Measurements from ENCODE around the gene GAS5. TPM values are rescaled to one million over a fixed set of nuclear protein-coding genes. Genes with fewer than 3 reads are reported as not detected.

Gene GAS5
- total and polyA plus RNA-seq, 10 of the 15 experiments (the other 5 are each of a cell fraction or from before 2014, with no cell fraction given), result 289 to 1,137 (median 699) TPM

DNA sequence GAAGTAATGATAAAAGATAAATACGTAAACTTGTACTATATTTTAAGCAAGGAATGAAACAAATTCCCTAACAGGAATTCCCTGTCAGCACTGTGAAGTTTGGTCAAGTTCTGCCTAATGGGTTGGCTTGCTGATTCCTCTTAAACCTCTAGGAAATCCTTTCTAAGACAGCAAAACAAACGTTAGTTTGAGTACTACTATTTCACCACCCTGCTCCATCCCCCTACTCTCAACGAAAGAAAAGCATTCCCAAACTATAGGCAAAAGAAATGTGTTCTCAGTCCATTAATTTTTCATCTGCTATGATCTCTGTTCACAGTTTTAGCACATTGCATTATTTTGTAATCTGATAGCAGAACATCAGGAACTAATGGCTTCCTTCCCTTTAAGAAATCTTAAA lies 33.2 kb upstream of the GAS5 start:
- no TSS peak for BruUV-seq (replicated peaks)
- 44% methylated on average over 3 of the region's 3 CpGs for WGBS (ENCODE audit: insufficient coverage, insufficient replicate concordance, low lambda C conversion rate, missing lambda C conversion rate)

More for the DNA sequence above, 33.2 kb upstream of the GAS5 start:
- Histone ChIP-seq H2AFZ (ENCODE audit: control insufficient read depth, low read depth, low read length) (no peak overlapping the region), H3K27ac (ENCODE audit: control insufficient read depth, insufficient read depth) (no peak overlapping the region), H3K4me1 (ENCODE audit: control insufficient read depth, insufficient read depth, low read length) (peaks cover 6% of the 10 kb centered on the region; the same call in 1 of the 2 replicates), H3K4me3 (no peak overlapping the region), H4K20me1 (ENCODE audit: control insufficient read depth, insufficient read depth) (no peaks in the 10 kb centered on the region), H3K36me3 (ENCODE audit: control insufficient read depth in 2 of 2, insufficient read depth in 2 of 2, low read length in 1 of 2) (no peaks in the 10 kb centered on the region), H3K4me2 (ENCODE audit: control insufficient read depth, insufficient read depth) (no peak overlapping the region), H3K9ac (ENCODE audit: control insufficient read depth, insufficient read depth, low read length) (no peak overlapping the region), H3K9me3 (replicated peaks; ENCODE audit: control insufficient read depth, insufficient read depth, low read length) (no peaks in the 10 kb centered on the region), H3K27me3 (replicated peaks in 1 of 2; ENCODE audit: control insufficient read depth in 2 of 2, insufficient read depth in 2 of 2, low read length in 1 of 2) (no peaks in the 10 kb centered on the region), H3K79me2 (ENCODE audit: control insufficient read depth, insufficient read depth, low read length) (no peaks in the 10 kb centered on the region)
- POLR2A ChIA-PET, result no interaction called here
- intact Hi-C loops (cut with micrococcal nuclease; ENCODE audit: unreplicated experiment), result no loop called here
- DNase-seq (ENCODE audit: low read depth, low spot score), result no peak
- TF ChIP-seq KLF5 (IDR thresholded peaks at IDR 0.05; ENCODE audit: partially characterized antibody), result no peak
- TF ChIP-seq RB1 (IDR thresholded peaks at IDR 0.05; ENCODE audit: borderline replicate concordance), result no peak
- TF ChIP-seq BACH1 (IDR thresholded peaks at IDR 0.05; ENCODE audit: borderline replicate concordance), result no peak
- TF ChIP-seq TCF3 (IDR thresholded peaks at IDR 0.05; ENCODE audit: borderline replicate concordance, insufficient read depth, low read depth, low read length), result no peak
- no peak for TF ChIP-seq MTA3 (IDR thresholded peaks at IDR 0.05; ENCODE audit: borderline replicate concordance, low read length)
- no peak for TF ChIP-seq SUZ12 (IDR thresholded peaks at IDR 0.05; ENCODE audit: unreplicated experiment)
- TF ChIP-seq GABPA (IDR thresholded peaks at IDR 0.05; ENCODE audit: low read depth), result no peak
- no peak for TF ChIP-seq FOXK2 (IDR thresholded peaks at IDR 0.05)
- no peak for TF ChIP-seq RELA (IDR thresholded peaks at IDR 0.05; ENCODE audit: borderline replicate concordance, partially characterized antibody)
- no peak for TF ChIP-seq CREM (IDR thresholded peaks at IDR 0.05; ENCODE audit: low read depth)
- TF ChIP-seq, protein P1, sequence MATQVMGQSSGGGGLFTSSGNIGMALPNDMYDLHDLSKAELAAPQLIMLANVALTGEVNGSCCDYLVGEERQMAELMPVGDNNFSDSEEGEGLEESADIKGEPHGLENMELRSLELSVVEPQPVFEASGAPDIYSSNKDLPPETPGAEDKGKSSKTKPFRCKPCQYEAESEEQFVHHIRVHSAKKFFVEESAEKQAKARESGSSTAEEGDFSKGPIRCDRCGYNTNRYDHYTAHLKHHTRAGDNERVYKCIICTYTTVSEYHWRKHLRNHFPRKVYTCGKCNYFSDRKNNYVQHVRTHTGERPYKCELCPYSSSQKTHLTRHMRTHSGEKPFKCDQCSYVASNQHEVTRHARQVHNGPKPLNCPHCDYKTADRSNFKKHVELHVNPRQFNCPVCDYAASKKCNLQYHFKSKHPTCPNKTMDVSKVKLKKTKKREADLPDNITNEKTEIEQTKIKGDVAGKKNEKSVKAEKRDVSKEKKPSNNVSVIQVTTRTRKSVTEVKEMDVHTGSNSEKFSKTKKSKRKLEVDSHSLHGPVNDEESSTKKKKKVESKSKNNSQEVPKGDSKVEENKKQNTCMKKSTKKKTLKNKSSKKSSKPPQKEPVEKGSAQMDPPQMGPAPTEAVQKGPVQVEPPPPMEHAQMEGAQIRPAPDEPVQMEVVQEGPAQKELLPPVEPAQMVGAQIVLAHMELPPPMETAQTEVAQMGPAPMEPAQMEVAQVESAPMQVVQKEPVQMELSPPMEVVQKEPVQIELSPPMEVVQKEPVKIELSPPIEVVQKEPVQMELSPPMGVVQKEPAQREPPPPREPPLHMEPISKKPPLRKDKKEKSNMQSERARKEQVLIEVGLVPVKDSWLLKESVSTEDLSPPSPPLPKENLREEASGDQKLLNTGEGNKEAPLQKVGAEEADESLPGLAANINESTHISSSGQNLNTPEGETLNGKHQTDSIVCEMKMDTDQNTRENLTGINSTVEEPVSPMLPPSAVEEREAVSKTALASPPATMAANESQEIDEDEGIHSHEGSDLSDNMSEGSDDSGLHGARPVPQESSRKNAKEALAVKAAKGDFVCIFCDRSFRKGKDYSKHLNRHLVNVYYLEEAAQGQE (IDR thresholded peaks at IDR 0.05; ENCODE audit: low read depth, low read length), result no peak
- TF ChIP-seq POLR2AphosphoS2 (IDR thresholded peaks at IDR 0.05; ENCODE audit: low read depth, low read length), result no peak
- SMC1A ChIA-PET (ENCODE audit: uncharacterized antibody, unreplicated experiment), result no interaction called here
- CTCF ChIA-PET, result interaction anchor here (1.5 kb wide), 1 partner anchor 13 kb away, joined by 4 read pairs; no protein-coding TSS in a partner anchor
- in situ Hi-C loops (cut with MboI), result no loop called here
- no peak for FAIRE-seq
- RAD21 ChIA-PET (ENCODE audit: unreplicated experiment), result interaction anchor here (0.7 kb wide), 1 partner anchor 822 kb away, joined by 3 read pairs; no protein-coding TSS in a partner anchor
- no peak for ATAC-seq

Measured in GM12878 (cell line).